HUES48 (cell line): Measurements from ENCODE around the gene ZNF236.

Source experiments
- H3K27ac ChIP-seq: one replicate; pipeline ENCODE4 v1.7.0; 2013; ENCODE audit warnings: low read depth, low read length, inconsistent platforms
- H3K27me3 ChIP-seq: 2 replicates; pipeline ENCODE4 v1.6.1; 2013; ENCODE audit warnings: mild to moderate bottlenecking, low read length; ENCODE audit not compliant: control insufficient read depth, insufficient read depth
- H3K36me3 ChIP-seq: 2 replicates; pipeline ENCODE4 v1.6.1; 2013; ENCODE audit warnings: low read length; ENCODE audit not compliant: control insufficient read depth, insufficient read depth
- H3K4me1 ChIP-seq: 2 replicates; pipeline ENCODE4 v1.6.1; 2013; ENCODE audit warnings: mild to moderate bottlenecking, low read length; ENCODE audit not compliant: control insufficient read depth, insufficient read depth
- H3K4me3 ChIP-seq: 2 replicates; pipeline ENCODE4 v1.5.1; 2013; ENCODE audit warnings: mild to moderate bottlenecking, low read depth, low read length
- H3K9ac ChIP-seq: 2 replicates; pipeline ENCODE4 v1.6.1; 2013; ENCODE audit warnings: mild to moderate bottlenecking, low read depth, low read length, moderate library complexity
- H3K9me3 ChIP-seq: 2 replicates; pipeline ENCODE4 v1.6.1; 2013; ENCODE audit warnings: low read length; ENCODE audit not compliant: control insufficient read depth, insufficient read depth

ZNF236 gene

DNA sequence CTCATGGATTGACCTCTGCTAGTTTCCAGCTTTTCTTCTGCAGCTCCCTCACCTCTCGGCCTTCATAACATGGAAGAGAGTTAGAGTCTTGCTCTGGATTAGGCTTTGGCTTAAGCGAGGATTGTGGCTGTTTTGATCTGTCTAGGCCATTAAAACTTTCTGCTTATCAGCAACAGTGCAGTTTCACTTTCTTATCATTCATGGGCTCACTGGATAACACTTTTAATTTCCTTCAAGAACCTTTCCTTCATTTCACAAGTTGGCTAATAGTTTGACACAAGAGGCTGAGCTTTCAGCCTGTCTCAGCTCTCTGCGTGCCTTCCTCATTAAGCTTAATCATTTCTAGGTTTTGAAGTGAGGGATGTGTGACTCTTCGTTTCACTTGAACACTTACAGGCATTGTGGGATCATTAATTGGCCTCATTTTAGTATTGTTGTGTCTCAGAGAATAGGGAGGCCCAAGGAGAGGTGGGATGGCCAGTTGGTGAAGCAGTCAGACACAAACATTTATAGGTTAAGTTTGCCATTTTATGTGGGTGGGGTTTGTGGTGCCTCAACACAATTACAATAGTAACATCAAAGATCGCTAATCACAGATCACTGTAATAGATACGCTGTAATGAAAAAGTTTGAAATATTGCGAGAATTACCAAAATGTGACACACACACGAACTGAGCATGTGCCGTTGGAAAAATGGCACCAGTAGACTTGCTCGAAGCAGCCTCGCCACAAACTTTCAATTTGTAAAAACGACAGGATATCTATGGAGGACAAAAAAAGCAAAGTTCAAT, 129.3 kb downstream of the ZNF236 start:
- Histone ChIP-seq H3K4me1 (no peaks in the 10 kb centered on the region), H3K27me3 (no peaks in the 10 kb centered on the region), H3K27ac (no peak overlapping the region), H3K9me3 (no peaks in the 10 kb centered on the region), H3K9ac (no peak overlapping the region), H3K36me3 (peaks cover 27% of the 10 kb centered on the region), H3K4me3 (no peak overlapping the region)

- H3K4me1 ChIP-seq = no peaks in the 10 kb centered on the region
- peaks cover 28% of the 10 kb centered on the region for H3K36me3 ChIP-seq
- no peaks in the 10 kb centered on the region for H3K27me3 ChIP-seq
- no peak overlapping the region for H3K27ac ChIP-seq
- no peak overlapping the region for H3K9ac ChIP-seq
- no peaks in the 10 kb centered on the region for H3K9me3 ChIP-seq
- H3K4me3 ChIP-seq = no peak overlapping the region
Measured at GRCh38 chr18:76952747-76953146, 130.4 kb downstream of the ZNF236 start.

GRCh38 chr18:76953156-76953555, 130.8 kb downstream of the ZNF236 start:
- H3K27ac ChIP-seq = no peak overlapping the region
- H3K4me3 ChIP-seq = no peak overlapping the region
- H3K36me3 ChIP-seq = peaks cover 31% of the 10 kb centered on the region
- no peak overlapping the region for H3K9ac ChIP-seq
- no peaks in the 10 kb centered on the region for H3K4me1 ChIP-seq
- no peaks in the 10 kb centered on the region for H3K9me3 ChIP-seq
- H3K27me3 ChIP-seq = no peaks in the 10 kb centered on the region

DNA sequence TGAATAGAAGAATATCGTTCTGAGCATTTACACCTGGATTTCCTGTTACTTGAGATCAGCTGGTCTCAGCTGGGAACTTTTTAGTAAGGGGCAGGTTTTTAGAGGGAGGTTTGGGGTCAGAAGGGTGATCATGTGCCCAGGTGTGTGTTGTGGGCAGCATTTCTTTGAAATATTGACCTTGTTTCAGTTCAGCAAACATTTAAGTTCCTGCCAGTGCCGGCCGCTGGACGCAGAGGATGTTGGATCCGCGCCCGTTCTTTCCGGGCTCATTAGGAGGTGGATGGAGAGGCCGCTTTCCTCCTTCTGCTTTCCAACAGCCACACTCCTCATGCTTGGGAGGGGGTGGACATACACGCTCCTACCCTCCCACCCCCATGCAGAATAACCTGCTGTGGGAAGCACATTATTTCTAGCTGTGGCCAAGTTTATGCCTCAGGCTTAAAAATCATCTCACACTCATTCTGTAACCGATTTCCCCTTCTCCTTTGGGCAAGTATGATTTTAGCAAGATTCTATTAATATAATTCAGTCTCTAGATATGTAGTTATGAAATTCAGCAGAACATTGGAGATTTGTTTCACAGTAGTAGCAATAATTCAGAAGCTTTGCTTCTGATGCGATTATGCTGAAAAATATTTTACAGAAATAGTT, 131.4 kb downstream of the ZNF236 start:
- no peaks in the 10 kb centered on the region for H3K4me1 ChIP-seq
- no peaks in the 10 kb centered on the region for H3K9me3 ChIP-seq
- no peak overlapping the region for H3K4me3 ChIP-seq
- no peaks in the 10 kb centered on the region for H3K27me3 ChIP-seq
- no peak overlapping the region for H3K9ac ChIP-seq
- H3K36me3 ChIP-seq = peaks cover 31% of the 10 kb centered on the region
- H3K27ac ChIP-seq = no peak overlapping the region

- no peak overlapping the region for H3K27ac ChIP-seq
- no peaks in the 10 kb centered on the region for H3K27me3 ChIP-seq
- no peaks in the 10 kb centered on the region for H3K4me1 ChIP-seq
- no peak overlapping the region for H3K4me3 ChIP-seq
- no peaks in the 10 kb centered on the region for H3K9me3 ChIP-seq
- no peak overlapping the region for H3K9ac ChIP-seq
- peaks cover 46% of the 10 kb centered on the region for H3K36me3 ChIP-seq
Measured at GRCh38 chr18:76955524-76956170, 133.3 kb downstream of the ZNF236 start.

- H3K27me3 ChIP-seq = no peaks in the 10 kb centered on the region
- H3K9ac ChIP-seq = no peak overlapping the region
- no peaks in the 10 kb centered on the region for H3K4me1 ChIP-seq
- peaks cover 54% of the 10 kb centered on the region for H3K36me3 ChIP-seq
- no peak overlapping the region for H3K27ac ChIP-seq
- H3K9me3 ChIP-seq = no peaks in the 10 kb centered on the region
- no peak overlapping the region for H3K4me3 ChIP-seq
Measured at GRCh38 chr18:76956648-76957047, 134.3 kb downstream of the ZNF236 start.

DNA sequence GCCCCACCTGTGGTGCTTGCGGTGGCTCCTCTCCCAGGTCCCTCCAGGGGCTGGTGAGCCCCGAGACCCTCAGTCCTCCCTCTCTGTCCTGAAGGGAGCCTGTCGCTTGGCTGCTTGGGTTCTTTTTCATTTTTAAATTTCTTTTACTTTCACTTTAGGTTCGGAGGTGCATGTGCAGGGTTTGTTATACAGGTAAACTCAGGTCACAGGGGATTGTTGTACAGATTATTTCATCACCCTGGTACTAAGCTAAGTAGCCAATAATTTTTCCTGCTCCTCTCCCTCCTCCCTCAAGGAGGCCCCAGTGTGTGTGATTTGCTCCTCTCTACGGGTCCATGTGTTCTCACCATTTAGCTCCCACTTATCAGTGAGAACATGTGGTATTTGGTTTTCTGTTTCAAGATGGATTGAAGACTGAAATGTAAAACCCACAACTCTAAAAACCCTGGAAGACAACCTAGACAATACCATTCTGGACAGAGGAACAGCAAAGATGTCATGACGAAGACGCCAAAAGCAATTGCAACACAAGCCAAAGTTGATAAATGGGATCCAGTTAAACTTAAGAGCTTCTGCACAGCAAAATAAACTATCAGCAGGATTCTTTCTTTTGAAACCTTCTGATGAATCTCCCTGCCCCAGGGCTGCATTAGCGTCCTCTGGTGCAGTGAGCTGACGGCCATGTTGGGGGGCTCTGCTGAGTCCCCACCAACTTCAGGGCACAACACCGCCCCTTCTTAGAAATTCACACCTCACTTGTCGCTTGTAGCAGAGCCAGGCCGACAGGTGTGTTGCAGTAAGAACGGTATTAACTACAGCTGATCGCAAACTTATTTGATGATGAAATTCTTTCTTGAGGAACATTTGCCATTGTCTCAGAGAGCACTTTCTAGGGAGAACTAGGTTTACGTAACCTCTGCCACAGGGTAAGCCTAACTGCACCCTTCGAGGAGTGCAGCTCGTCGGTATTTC, 135.3 kb downstream of the ZNF236 start:
- no peak overlapping the region for H3K27ac ChIP-seq
- no peak overlapping the region for H3K4me3 ChIP-seq
- peaks cover 45% of the 10 kb centered on the region for H3K36me3 ChIP-seq
- no peaks in the 10 kb centered on the region for H3K9me3 ChIP-seq
- H3K27me3 ChIP-seq = no peaks in the 10 kb centered on the region
- H3K9ac ChIP-seq = no peak overlapping the region
- no peaks in the 10 kb centered on the region for H3K4me1 ChIP-seq

DNA sequence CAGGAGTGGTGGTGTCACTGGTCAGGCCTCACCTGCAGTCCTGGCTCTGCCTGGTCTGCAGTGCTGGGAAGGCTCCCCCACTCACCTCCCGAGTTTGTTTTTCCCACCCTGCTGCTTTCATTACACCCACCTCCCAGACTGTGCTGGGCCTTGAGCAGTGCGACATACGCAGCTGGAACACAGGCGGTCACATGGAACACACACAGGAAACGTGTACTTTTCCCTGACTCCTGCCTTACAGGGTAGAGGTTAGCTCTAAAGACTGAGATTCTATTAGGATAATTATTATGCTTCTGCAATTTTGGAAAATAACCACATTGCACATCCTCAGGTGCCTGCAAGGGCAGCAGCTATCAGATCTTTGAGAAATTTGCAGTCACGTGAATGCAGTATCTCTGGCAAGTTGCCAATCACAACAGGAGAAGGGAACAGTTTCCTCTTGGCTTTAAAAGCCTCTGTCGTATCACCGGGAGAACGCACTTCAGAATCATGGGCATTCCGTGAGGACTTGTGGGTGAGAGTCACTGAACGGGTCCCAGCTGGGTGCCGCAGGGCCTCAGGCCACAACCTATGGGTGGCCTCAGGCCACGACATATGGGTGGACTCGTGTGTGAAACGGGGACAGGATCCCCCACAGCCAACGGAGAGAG, 136.5 kb downstream of the ZNF236 start:
- Histone ChIP-seq H3K4me1 (no peaks in the 10 kb centered on the region), H3K9ac (no peak overlapping the region), H3K36me3 (peaks cover 43% of the 10 kb centered on the region), H3K27me3 (no peaks in the 10 kb centered on the region), H3K4me3 (no peak overlapping the region), H3K27ac (no peak overlapping the region), H3K9me3 (no peaks in the 10 kb centered on the region)

DNA sequence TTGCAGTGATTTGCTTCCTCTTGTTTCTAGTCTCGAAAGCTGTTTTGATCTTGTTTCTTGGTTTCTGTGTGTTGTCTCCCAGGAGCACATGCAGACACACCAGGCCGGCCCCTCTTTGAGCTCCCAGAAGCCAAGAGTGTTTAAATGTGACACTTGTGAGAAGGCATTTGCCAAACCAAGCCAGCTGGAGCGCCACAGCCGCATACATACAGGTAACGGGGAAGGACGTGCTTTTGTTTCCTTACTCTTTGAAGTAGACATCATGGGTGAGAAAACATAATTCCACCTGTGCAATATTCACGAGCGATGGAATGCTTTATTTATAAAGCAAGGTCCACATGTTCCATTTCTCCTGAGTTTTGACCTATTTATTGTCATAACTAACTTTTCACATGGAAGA, 137.2 kb downstream of the ZNF236 start:
- no peaks in the 10 kb centered on the region for H3K27me3 ChIP-seq
- no peaks in the 10 kb centered on the region for H3K4me1 ChIP-seq
- H3K4me3 ChIP-seq = no peak overlapping the region
- no peaks in the 10 kb centered on the region for H3K9me3 ChIP-seq
- H3K36me3 ChIP-seq = peaks cover 43% of the 10 kb centered on the region
- no peak overlapping the region for H3K27ac ChIP-seq
- no peak overlapping the region for H3K9ac ChIP-seq

GRCh38 chr18:76960528-76961035, 138.2 kb downstream of the ZNF236 start:
- Histone ChIP-seq H3K4me3 (no peak overlapping the region), H3K27ac (no peak overlapping the region), H3K9ac (no peak overlapping the region), H3K27me3 (no peaks in the 10 kb centered on the region), H3K9me3 (no peaks in the 10 kb centered on the region), H3K4me1 (peaks cover 7% of the 10 kb centered on the region), H3K36me3 (peaks cover 43% of the 10 kb centered on the region)
